Calu3 (cell line): Measurements from ENCODE around the gene RUSC2. TPM values are rescaled to one million over a fixed set of nuclear protein-coding genes. Genes with fewer than 3 reads are reported as not detected.
"Not testable (repeated sequence)": the region's sequence is repeated elsewhere in the genome, so short reads cannot be mapped to it uniquely, and the experiment has no call there.

Experiments used
- BruUV-seq: library from RNA; stranded (reverse); fragments of 400-500 nt; replicated peaks from 2 replicates; lab custom pipeline; 2021; lab: Mats Ljungman, UMichigan
- CTCF ChIA-PET: fragments of 300-600 bp; sonication (Branson Sonifier 250); formaldehyde crosslinking; loops from one replicate; lab custom pipeline; 2022; ENCODE audit warnings: antibody characterized with exemption; lab: Charles Lee
- DNase-seq: peaks from one replicate; pipeline ENCODE4 v3.0.0; 2022
- H3K27ac Mint-ChIP-seq: one replicate; pipeline ENCODE4 v1.8.0; 2022; ENCODE audit warnings: mixed read lengths; ENCODE audit not compliant: unreplicated experiment
- H3K27me3 Mint-ChIP-seq: one replicate; pipeline ENCODE4 v1.8.0; 2022; ENCODE audit warnings: mixed read lengths; ENCODE audit not compliant: unreplicated experiment
- H3K36me3 Mint-ChIP-seq: one replicate; pipeline ENCODE4 v1.8.0; 2022; ENCODE audit warnings: mild to moderate bottlenecking, moderate library complexity, mixed read lengths; ENCODE audit not compliant: insufficient read depth, unreplicated experiment
- H3K4me1 Mint-ChIP-seq: one replicate; pipeline ENCODE4 v1.8.0; 2022; ENCODE audit warnings: mild to moderate bottlenecking, low read depth, mixed read lengths; ENCODE audit not compliant: unreplicated experiment
- H3K4me3 Mint-ChIP-seq: one replicate; pipeline ENCODE4 v1.8.0; 2022; ENCODE audit warnings: mild to moderate bottlenecking, low read depth, moderate library complexity, mixed read lengths; ENCODE audit not compliant: unreplicated experiment
- H3K9me3 Mint-ChIP-seq: one replicate; pipeline ENCODE4 v1.8.0; 2022; ENCODE audit warnings: low read depth, mixed read lengths; ENCODE audit not compliant: unreplicated experiment
- intact Hi-C: fragments of 100-400 bp; cut with micrococcal nuclease; formaldehyde crosslinking; loops from one replicate; pipeline ENCODE4 v1.10.0; 2022; ENCODE audit not compliant: unreplicated experiment
- total RNA-seq: library from RNA; stranded (reverse); gene quantifications from 2 replicates; pipeline ENCODE4 v1.2.3, GENCODE V29; 2022
- TF ChIP-seq, protein P1 (sequence below): fragments of 200-600 bp; IDR thresholded peaks from one replicate; pipeline ENCODE4 v1.8.0; 2022; ENCODE audit warnings: antibody characterized with exemption; ENCODE audit not compliant: unreplicated experiment

The RUSC2 gene
- total RNA-seq, 1 experiment from 2014 or later = 10.5 TPM

DNA sequence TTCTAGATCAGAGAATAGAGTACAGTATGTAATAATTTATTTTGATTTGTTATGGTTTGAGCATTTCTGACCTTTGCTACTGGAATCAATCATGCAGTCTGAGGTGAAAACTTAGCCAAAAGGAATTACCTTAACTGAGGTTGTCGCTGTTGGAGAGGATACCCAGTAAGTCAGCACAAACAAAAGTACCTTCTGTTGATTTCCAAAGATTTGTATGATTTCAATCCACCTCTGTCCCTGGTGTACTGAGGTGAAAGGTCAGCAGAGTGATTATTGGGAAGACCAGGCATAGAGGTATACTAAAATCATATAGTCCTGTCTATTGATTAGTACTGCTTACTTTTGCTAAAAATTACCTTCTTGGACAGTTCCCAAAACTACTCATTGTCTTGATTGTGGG is 32.8 kb downstream of the RUSC2 start:
- DNase-seq = no peak
- Mint-ChIP-seq H3K27ac (no peak overlapping the region), H3K27me3 (no peaks in the 10 kb centered on the region), H3K9me3 (no peaks in the 10 kb centered on the region), H3K36me3 (no peaks in the 10 kb centered on the region), H3K4me1 (peaks cover 62% of the 10 kb centered on the region), H3K4me3 (no peak overlapping the region)
- no TSS peak for BruUV-seq
- CTCF ChIA-PET = no interaction called here
- intact Hi-C loops = no loop called here
- TF ChIP-seq, protein P1, sequence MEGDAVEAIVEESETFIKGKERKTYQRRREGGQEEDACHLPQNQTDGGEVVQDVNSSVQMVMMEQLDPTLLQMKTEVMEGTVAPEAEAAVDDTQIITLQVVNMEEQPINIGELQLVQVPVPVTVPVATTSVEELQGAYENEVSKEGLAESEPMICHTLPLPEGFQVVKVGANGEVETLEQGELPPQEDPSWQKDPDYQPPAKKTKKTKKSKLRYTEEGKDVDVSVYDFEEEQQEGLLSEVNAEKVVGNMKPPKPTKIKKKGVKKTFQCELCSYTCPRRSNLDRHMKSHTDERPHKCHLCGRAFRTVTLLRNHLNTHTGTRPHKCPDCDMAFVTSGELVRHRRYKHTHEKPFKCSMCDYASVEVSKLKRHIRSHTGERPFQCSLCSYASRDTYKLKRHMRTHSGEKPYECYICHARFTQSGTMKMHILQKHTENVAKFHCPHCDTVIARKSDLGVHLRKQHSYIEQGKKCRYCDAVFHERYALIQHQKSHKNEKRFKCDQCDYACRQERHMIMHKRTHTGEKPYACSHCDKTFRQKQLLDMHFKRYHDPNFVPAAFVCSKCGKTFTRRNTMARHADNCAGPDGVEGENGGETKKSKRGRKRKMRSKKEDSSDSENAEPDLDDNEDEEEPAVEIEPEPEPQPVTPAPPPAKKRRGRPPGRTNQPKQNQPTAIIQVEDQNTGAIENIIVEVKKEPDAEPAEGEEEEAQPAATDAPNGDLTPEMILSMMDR = no peak

DNA sequence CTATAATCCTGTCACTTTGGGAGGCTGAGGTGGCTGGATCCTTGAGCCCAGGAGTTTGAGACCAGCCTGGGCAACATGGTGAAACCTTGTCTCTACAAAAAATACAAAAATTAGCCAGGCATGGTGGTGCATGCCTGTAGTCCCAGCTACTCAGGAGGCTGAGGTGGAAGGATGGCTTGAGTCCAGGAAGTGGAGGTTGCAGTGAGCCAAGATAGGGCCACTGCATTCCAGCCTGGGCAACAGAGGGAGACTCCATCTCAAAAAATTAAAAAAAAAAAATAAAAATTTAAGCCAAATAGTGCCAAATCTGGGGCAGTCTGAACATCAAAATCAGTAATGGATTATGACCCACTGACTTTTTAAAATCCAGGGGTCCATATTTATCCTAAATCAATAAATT is 33.6 kb downstream of the RUSC2 start:
- H3K4me3 Mint-ChIP-seq, H3K36me3 Mint-ChIP-seq, DNase-seq, intact Hi-C loops, H3K9me3 Mint-ChIP-seq, H3K27ac Mint-ChIP-seq, BruUV-seq, CTCF ChIA-PET, H3K27me3 Mint-ChIP-seq: not testable (repeated sequence)
- H3K4me1 Mint-ChIP-seq = peaks cover 57% of the 10 kb centered on the region

DNA sequence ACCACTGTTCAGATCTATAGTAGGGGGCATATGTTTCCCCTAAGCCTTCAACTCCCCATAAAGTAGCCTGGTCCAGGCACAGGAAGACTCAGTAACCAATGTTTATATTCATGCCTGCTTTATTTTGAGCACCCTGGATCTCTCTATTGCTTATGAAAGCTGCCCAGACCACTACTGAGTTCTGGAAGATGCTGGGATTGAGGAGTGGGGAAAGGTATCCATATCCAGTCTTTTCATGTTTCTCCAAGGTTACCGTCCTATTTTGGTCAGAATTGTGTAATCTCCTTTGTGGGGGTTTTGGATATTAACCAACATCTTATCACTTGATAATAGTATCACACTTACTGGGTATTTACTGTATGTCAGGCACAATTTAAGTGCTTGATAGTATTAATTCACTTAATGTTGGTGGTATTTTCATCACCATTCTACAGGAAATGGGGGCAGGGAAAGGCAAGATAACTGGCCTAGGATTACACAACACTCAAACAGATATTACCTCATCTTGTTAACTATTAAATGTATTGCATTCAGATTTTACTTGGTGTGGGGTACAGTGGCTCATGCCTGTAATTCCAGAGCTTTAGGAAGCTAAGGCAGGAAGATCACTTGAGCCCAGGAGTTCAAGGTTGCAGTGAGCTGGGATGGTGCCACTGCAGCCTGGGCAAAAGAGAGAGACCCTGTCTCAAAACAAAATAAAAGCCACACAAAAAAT is 36.3 kb downstream of the RUSC2 start:
- Mint-ChIP-seq H3K4me1 (peaks cover 33% of the 10 kb centered on the region), H3K27ac (peak overlapping the region; percentile 53), H3K4me3 (peak overlapping the region; percentile 11), H3K9me3 (no peaks in the 10 kb centered on the region), H3K27me3 (no peaks in the 10 kb centered on the region), H3K36me3 (no peaks in the 10 kb centered on the region)
- CTCF ChIA-PET = no interaction called here
- TF ChIP-seq, protein P1 = no peak
- no TSS peak for BruUV-seq
- no peak for DNase-seq
- intact Hi-C loops = no loop called here

DNA sequence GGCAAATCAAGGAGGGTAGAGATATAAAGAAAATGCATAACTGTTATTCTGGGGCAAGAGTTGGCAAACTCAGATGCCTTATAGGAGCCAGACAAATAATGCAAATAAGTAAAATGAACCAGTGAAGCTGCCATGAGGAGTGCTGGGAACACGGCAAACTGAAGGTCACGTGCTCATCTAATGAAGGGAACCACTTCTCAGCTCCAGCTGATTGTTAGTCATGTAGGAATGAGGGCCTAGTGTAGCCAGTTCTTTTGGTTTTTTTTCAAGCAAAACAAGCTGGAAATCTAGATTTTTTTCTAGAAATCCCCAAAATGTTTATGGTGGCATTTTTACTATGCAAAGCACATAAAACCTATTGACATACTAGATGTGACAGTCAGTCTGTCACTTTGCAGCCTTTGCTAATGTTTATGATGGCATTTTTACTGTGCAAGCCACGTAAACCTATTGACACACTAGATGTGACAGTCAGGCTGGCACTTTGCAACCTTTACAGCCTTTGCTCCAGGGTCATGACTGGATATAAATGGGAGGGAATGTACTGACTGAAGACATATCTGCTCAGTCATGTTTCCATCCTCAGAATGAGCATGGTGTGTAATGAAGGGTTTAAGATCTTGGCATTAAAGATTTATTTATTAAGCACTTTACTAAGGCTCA is 39.4 kb downstream of the RUSC2 start:
- no peak for DNase-seq
- TF ChIP-seq, protein P1 = no peak
- Mint-ChIP-seq H3K27me3 (no peaks in the 10 kb centered on the region), H3K27ac (no peak overlapping the region), H3K4me1 (peaks cover 26% of the 10 kb centered on the region), H3K9me3 (no peaks in the 10 kb centered on the region), H3K36me3 (no peaks in the 10 kb centered on the region), H3K4me3 (no peak overlapping the region)
- CTCF ChIA-PET = no interaction called here
- no TSS peak for BruUV-seq
- intact Hi-C loops = no loop called here

DNA sequence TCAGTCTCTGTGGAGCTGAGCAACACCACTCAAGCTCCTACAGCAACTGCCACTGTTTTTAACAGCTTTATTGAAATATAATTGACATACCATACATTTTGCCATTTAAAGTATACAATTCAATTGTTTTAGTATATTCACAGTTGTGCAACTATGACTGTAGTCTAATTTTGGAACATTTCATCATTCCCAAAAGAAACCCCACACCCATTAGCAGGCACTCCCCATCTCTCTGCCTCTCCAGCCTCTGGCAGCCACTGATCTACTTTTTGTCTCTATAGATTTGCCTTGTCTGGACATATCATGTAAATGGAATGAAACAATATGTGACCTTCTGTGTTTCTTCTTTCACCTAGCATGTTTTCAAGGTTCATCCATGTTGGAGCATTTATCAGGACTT is 43.5 kb downstream of the RUSC2 start:
- no TSS peak for BruUV-seq
- H3K4me1 Mint-ChIP-seq = peaks cover 8% of the 10 kb centered on the region
- no peaks in the 10 kb centered on the region for H3K36me3 Mint-ChIP-seq
- no peaks in the 10 kb centered on the region for H3K27me3 Mint-ChIP-seq
- TF ChIP-seq, protein P1 = no peak
- intact Hi-C loops = no loop called here
- H3K27ac Mint-ChIP-seq = no peak overlapping the region
- CTCF ChIA-PET = no interaction called here
- H3K4me3 Mint-ChIP-seq = no peak overlapping the region
- no peak for DNase-seq
- H3K9me3 Mint-ChIP-seq = peaks cover 2% of the 10 kb centered on the region

DNA sequence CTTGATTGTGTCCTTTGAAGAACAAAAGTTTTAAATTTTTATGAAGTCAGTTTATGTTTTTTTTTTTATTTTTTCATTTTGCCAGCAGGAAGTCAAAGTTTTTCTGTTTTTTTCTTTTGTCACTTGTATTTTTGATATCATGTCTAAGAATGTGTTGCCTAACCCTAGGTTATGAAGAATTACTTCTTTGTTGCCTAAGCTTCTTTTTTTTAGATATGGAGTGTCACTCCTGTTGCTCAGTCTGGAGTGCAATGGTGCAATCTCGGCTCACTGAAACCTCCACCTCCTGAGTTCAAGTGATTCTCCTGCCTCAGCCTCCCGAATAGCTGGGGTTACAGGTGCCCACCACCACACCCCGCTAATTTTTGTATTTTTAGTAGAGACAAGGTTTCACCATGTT is 45.0 kb downstream of the RUSC2 start:
- H3K27me3 Mint-ChIP-seq, H3K36me3 Mint-ChIP-seq, H3K9me3 Mint-ChIP-seq, H3K27ac Mint-ChIP-seq, H3K4me3 Mint-ChIP-seq, H3K4me1 Mint-ChIP-seq, BruUV-seq, intact Hi-C loops, CTCF ChIA-PET, DNase-seq: not testable (repeated sequence)
